ENCODE results near the gene EEPD1.

EEPD1 gene

GRCh38 chr7:36152756-36153570, at the start of gene EEPD1:
EEPD1 (plus strand) TSS chr7:36153254; CDS start chr7:36154325, 1,071 bp downstream.
- H3K36me3 ChIP-seq (ENCODE audit: control insufficient read depth in 2 of 2, insufficient read depth in 1 of 2, low read length in 2 of 2), result no peaks in the 10 kb centered on the region
- ChIA-PET CTCF (interaction anchor here (0.6 kb wide), 1 partner anchor 8 kb away, joined by 3 read pairs; no protein-coding TSS in a partner anchor), POLR2A (no interaction called here)
- peak within 1 kb of the TSS; percentile 74 for H3K4me3 ChIP-seq (ENCODE audit: low read depth, low read length)
- no peaks in the 10 kb centered on the region for H3K9me3 ChIP-seq (ENCODE audit: control insufficient read depth, insufficient read depth, low read depth, low read length)
- peak within 1 kb of the TSS; percentile 71 for H3K27ac ChIP-seq (ENCODE audit: extremely low read depth, low read depth, low read length)
- no peaks in the 10 kb centered on the region; the same call in 1 of the 2 replicates for H3K4me1 ChIP-seq (ENCODE audit: control insufficient read depth, insufficient read depth, low read length)
- TF ChIP-seq PRDM6 (tag by site-specific recombination; IDR thresholded peaks at IDR 0.05) (no peak), ZBTB48 (tag by site-specific recombination; IDR thresholded peaks at IDR 0.05) (no peak), ZSCAN30 (tag by site-specific recombination; IDR thresholded peaks at IDR 0.05) (peak; percentile 56; the same call in 1 of the 2 replicates), ZNF704 (tag by site-specific recombination; IDR thresholded peaks at IDR 0.05) (no peak), ZNF658 (tag by site-specific recombination; IDR thresholded peaks at IDR 0.05) (no peak), ZNF596 (tag by site-specific recombination; IDR thresholded peaks at IDR 0.05) (no peak), ZNF747 (tag by site-specific recombination; IDR thresholded peaks at IDR 0.05) (no peak), KLF10 (tag by site-specific recombination; IDR thresholded peaks at IDR 0.05) (peak; percentile 78), ZSCAN16 (tag by site-specific recombination; IDR thresholded peaks at IDR 0.05) (no peak), ZNF707 (tag by site-specific recombination; IDR thresholded peaks at IDR 0.05) (no peak), ZBTB26 (tag by site-specific recombination; optimal IDR thresholded peaks at IDR 0.05) (peak; percentile 73), ZNF391 (tag by site-specific recombination; IDR thresholded peaks at IDR 0.05; ENCODE audit: borderline replicate concordance, low read depth) (no peak), KLF8 (tag by site-specific recombination; IDR thresholded peaks at IDR 0.05) (peak; percentile 84; the same call in 1 of the 2 replicates), ZNF341 (tag by site-specific recombination; IDR thresholded peaks at IDR 0.05; ENCODE audit: low read depth) (no peak), ZNF558 (tag by site-specific recombination; IDR thresholded peaks at IDR 0.05) (no peak), ZNF202 (tag by site-specific recombination; IDR thresholded peaks at IDR 0.05; ENCODE audit: borderline replicate concordance) (no peak), GLIS1 (tag by site-specific recombination; IDR thresholded peaks at IDR 0.05) (peak; percentile 73), ZNF561 (tag by site-specific recombination; IDR thresholded peaks at IDR 0.05; ENCODE audit: borderline replicate concordance) (peak; percentile 43; the same call in 1 of the 2 replicates), ZFHX2 (tag by site-specific recombination; conservative IDR thresholded peaks at IDR 0.05) (peak; percentile 93), ZNF600 (tag by site-specific recombination; IDR thresholded peaks at IDR 0.05) (no peak; the same call in 1 of the 2 replicates), ZNF645 (tag by site-specific recombination; IDR thresholded peaks at IDR 0.05) (no peak), SP3 (tag by site-specific recombination; IDR thresholded peaks at IDR 0.05) (peak; percentile 99), PRDM10 (tag by site-specific recombination; IDR thresholded peaks at IDR 0.05) (peak; percentile 49; the same call in 1 of the 2 replicates)
- TF ChIP-seq, protein P1, sequence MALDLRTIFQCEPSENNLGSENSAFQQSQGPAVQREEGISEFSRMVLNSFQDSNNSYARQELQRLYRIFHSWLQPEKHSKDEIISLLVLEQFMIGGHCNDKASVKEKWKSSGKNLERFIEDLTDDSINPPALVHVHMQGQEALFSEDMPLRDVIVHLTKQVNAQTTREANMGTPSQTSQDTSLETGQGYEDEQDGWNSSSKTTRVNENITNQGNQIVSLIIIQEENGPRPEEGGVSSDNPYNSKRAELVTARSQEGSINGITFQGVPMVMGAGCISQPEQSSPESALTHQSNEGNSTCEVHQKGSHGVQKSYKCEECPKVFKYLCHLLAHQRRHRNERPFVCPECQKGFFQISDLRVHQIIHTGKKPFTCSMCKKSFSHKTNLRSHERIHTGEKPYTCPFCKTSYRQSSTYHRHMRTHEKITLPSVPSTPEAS (tag by site-specific recombination; IDR thresholded peaks at IDR 0.05), result no peak
- TF ChIP-seq, protein P2, sequence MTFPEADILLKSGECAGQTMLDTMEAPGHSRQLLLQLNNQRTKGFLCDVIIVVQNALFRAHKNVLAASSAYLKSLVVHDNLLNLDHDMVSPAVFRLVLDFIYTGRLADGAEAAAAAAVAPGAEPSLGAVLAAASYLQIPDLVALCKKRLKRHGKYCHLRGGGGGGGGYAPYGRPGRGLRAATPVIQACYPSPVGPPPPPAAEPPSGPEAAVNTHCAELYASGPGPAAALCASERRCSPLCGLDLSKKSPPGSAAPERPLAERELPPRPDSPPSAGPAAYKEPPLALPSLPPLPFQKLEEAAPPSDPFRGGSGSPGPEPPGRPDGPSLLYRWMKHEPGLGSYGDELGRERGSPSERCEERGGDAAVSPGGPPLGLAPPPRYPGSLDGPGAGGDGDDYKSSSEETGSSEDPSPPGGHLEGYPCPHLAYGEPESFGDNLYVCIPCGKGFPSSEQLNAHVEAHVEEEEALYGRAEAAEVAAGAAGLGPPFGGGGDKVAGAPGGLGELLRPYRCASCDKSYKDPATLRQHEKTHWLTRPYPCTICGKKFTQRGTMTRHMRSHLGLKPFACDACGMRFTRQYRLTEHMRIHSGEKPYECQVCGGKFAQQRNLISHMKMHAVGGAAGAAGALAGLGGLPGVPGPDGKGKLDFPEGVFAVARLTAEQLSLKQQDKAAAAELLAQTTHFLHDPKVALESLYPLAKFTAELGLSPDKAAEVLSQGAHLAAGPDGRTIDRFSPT (tag by site-specific recombination; IDR thresholded peaks at IDR 0.05), result peak; percentile 98
